ENCODE results near the gene USP2. TPM values are rescaled to one million over a fixed set of nuclear protein-coding genes. Genes with fewer than 3 reads are reported as not detected.

The USP2 gene
- total RNA-seq, 1 experiment from 2014 or later: 5.7 TPM

DNA sequence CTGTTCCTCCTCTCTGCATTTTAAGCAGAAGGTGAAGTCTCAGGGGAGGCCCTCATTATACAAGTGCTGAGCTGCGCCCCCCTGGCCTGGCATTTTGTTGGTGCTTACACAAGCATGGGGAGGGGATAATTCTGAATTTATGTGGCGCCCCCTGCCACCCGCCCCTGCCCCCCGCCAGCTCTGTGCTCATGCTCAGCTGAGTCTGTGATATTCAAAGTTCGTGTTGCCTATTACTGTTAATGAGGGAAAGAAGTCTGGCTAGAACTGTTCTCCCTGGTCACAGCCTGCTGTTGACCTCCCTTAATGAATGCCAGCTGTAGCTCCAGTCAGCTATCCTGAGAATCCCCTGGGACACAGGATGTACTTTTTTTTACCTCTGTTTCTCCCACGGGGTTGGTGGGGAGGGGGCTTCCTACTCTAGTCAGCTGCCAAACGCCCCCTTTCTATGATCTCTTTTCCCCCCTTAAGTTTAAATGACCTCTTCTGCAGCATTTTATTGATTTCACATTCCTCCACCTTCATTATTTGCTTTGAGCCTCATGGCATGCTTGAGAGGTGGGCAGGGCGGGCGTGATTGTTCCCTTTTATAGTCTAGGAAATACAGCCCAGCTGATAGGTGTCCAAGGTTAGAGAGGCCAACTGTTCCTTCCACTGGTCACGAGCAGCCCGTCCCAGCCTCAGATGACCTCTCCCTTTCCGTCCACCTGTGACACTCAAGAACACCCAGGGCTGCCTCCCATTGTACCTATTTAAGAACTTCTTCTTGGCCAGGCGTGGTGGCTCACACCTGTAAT lies 12.2 kb downstream of the USP2 start:
- Histone ChIP-seq H3K56ac (ENCODE audit: insufficient read length, low read depth, low read length) (no peak overlapping the region), H3T11ph (ENCODE audit: low read length) (no peak overlapping the region), H2AK5ac (ENCODE audit: insufficient read length, low read length) (no peak overlapping the region), H3K23me2 (ENCODE audit: insufficient read length, low read depth, low read length, poor library complexity, severe bottlenecking) (no peaks in the 10 kb centered on the region), H3K9ac (ENCODE audit: extremely low read depth, insufficient read length, low read length) (no peak overlapping the region), H3K4ac (ENCODE audit: low read depth, low read length) (no peak overlapping the region), H3K23ac (ENCODE audit: insufficient read length, low read depth, low read length) (no peak overlapping the region), H2BK20ac (ENCODE audit: low read depth, low read length, poor library complexity, severe bottlenecking) (no peak overlapping the region), H2BK120ac (ENCODE audit: low read depth, low read length, poor library complexity, severe bottlenecking) (no peak overlapping the region), H4K5ac (ENCODE audit: insufficient read length, low read depth, low read length) (no peak overlapping the region), H2BK15ac (ENCODE audit: low read depth, low read length) (no peak overlapping the region), H3K18ac (ENCODE audit: insufficient read length, low read depth, low read length) (no peak overlapping the region), H3K27ac (ENCODE audit: insufficient read length, low read depth, low read length) (no peak overlapping the region), H2BK12ac (ENCODE audit: insufficient read length, low read depth, low read length) (no peak overlapping the region), H3K9me3 (ENCODE audit: control insufficient read depth, low read depth, low read length) (no peaks in the 10 kb centered on the region), H4K8ac (replicated peaks; ENCODE audit: insufficient read length, low read depth, low read length) (no peak overlapping the region), H3K79me2 (ENCODE audit: insufficient read depth, low read length) (no peaks in the 10 kb centered on the region), H3K79me1 (ENCODE audit: insufficient read depth, low read depth, low read length, poor library complexity, severe bottlenecking) (no peaks in the 10 kb centered on the region), H2AFZ (ENCODE audit: low read length) (no peak overlapping the region), H3K4me2 (ENCODE audit: insufficient read depth, insufficient read length, low read length) (no peak overlapping the region), H2BK5ac (ENCODE audit: insufficient read length, low read length) (no peak overlapping the region), H3K4me1 (ENCODE audit: insufficient read depth, low read length) (0 out of 2 replicates have a peak, but pooled peaks cover 2% of the 10 kb centered on the region), H4K91ac (ENCODE audit: insufficient read length, low read depth, low read length) (no peak overlapping the region), H4K20me1 (ENCODE audit: control insufficient read depth, insufficient read depth, insufficient read length) (peaks cover 4% of the 10 kb centered on the region), H3K27me3 (ENCODE audit: insufficient read depth, low read length) (peaks cover 12% of the 10 kb centered on the region; the same call in 1 of the 2 replicates), H3K14ac (ENCODE audit: insufficient read depth, low read length) (no peak overlapping the region)
- Mint-ChIP-seq H3K4me3 (no peak overlapping the region), H3K9me3 (peaks cover 2 to 5% of the 10 kb centered on the region in 2 experiments; a peak in 2 of 5 replicates), H3K4me1 (peaks cover 52 to 61% of the 10 kb centered on the region in 2 experiments), H3K27me3 (ENCODE audit: low read depth) (peaks cover 50% of the 10 kb centered on the region), H3K36me3 (ENCODE audit: insufficient read depth in 1 of 3, low read depth in 3 of 3) (peaks cover 0 to 6% (median 2%) of the 10 kb centered on the region in 3 experiments; a peak in 5 of 7 replicates), H3K27ac (no peak overlapping the region)
- TF ChIP-seq, protein P1, sequence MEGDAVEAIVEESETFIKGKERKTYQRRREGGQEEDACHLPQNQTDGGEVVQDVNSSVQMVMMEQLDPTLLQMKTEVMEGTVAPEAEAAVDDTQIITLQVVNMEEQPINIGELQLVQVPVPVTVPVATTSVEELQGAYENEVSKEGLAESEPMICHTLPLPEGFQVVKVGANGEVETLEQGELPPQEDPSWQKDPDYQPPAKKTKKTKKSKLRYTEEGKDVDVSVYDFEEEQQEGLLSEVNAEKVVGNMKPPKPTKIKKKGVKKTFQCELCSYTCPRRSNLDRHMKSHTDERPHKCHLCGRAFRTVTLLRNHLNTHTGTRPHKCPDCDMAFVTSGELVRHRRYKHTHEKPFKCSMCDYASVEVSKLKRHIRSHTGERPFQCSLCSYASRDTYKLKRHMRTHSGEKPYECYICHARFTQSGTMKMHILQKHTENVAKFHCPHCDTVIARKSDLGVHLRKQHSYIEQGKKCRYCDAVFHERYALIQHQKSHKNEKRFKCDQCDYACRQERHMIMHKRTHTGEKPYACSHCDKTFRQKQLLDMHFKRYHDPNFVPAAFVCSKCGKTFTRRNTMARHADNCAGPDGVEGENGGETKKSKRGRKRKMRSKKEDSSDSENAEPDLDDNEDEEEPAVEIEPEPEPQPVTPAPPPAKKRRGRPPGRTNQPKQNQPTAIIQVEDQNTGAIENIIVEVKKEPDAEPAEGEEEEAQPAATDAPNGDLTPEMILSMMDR (conservative IDR thresholded peaks at IDR 0.05): no peak
- DNase-seq: no peak
- WGBS (ENCODE audit: extremely low coverage, insufficient read length, low lambda C conversion rate): no CpG with 5 or more reads among the region's 13 CpGs
